Measurements from ENCODE around the gene RGS6.

RGS6 gene

DNA sequence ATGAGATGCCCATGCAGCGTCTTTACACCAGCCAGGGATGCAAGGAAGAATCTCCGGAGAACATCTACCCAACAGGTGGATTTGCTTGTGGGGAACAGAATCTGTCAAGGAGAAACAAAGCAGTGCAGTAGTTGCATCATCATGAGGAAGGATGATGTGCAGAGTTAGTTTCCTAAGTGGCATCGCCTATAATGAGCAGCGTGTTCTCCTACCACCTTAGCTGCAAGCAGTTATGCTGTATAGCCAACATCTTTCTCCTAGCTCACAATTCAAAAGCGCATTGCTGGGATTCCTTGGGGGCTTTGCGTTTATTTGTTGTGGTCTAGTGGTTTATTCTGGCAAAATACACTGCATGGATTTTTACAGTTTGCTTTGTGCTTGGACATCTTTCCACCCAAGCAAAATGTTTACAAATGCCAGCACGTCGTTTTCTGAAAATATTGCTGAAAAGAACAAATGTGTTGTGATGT lies 233.0 kb downstream of the RGS6 start:
- no peak for DNase-seq

DNA sequence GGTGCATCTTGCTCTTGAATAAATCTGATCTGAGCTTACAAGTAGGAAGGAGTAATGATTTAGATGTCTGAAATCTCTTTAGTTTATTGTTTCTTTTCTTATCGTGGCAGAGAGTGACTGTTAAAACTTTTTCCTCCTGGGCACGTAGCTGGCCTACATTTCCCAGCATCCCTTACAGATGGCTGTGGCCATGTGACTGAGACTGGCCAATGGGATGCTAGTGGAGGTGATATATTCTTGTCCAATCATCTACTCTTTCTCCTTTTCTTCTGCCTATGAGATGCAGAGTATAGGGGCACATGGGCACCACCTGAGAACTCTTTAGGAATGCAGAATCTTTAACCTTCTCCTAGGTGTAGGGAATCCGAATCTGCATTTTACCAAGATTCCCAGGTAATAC lies 237.3 kb downstream of the RGS6 start:
- no peak for DNase-seq

DNA sequence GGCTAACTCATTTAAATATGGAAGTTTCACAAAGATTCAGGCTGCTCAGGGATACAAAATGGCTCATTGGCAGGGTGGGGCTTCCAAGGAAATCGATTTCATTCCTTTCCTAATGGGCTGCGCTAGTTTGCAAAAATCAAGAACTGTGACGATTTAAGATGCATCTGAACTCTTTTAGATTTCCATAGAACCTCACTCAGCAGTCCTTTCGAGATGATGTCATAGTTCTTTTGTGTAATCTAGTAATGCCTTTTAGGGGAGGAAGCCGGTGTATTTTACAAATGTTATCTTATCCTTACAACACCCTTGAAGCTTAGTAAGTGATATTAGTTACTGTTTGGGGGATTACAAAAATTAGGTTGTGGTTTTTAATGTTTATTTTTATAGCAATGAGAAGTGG lies 239.8 kb downstream of the RGS6 start:
- no peak for DNase-seq

DNA sequence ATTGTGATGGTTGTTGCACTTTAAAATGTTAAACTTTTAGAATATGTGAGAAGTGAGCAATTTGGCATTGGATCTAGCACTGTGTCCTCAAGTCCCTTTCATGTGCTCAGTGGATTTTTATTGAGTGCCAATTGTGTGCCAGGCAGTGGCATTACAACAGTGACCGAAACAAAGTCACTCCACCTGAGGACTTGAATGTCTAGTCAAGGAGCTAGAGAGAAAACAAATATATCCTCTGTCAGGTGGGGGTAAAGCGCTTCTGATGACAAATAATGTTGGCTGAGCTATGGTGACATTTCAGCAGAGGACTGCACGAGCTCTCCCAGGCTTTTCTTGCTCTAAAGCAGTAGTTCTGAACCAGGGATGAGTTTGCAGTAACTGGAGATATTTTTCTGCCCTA lies 240.4 kb downstream of the RGS6 start:
- DNase-seq = no peak

DNA sequence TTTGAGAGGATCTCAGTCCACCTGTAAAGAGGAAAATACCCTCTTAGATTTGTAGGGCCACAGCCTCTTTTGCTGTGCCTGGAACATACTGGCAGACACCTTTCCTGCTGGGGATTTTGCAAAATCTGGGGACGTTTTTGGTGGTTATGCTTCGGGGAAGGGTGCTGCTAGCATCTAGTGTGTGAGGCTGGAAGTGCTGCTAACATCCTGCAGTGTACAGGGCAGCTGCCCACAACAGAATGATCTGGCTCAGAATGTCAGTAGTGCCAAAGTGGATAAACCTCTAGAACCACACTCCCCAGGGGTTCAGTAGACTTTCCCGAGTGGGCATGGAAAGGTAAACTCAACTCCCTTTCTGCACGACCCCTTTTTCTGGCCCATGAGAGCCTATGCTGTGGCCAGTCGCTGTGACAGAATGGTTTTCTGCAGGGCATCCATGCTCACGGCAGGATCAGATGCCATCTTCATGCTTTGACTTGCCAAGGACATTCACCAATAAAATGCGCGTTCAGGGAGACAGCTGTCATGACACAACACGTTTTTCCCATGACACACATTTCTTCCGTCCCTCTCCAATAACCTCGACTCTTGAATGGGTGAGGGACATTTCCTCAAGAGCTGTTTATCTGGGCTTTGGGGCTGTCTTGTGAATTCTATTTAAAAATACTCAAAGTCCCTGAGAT lies 240.9 kb downstream of the RGS6 start:
- DNase-seq = no peak

DNA sequence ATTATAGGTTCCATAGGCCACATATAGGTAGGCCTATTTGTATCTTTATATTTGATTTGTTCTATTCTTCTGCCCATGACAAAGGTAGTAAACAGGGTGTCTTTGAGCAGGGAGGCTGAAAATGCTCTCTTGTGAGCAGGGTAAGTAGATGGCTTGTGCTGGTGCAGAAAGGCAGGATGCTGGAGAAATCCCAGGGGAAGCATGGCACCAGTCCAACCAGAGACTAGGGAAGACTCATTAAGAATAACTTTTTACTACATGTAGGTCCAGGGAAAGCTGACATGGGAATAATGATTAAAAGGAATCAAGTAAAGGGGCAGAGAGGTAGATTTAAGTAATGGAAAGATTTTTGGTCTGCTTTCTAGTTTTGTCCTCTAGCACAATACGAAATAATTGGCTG lies 245.0 kb downstream of the RGS6 start:
- no peak for DNase-seq

DNA sequence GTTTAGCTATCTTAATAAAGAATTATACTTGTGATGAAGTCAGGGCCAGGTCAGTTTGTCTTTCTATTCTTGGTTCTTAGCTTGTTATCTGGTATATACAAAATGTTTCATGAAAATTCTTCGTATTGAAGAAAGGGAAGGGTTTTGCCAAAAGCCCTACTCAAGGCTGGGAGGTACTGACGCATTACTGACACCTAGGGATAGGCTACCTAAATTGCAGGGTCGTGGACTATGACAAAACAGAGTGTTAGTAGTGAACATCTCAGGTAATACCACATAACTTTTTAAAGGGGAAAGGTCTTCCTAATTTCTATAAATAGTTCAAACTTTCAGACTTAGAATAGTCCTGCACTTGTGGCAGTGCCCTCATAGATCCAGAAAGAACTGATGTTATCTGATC lies 246.3 kb downstream of the RGS6 start:
- DNase-seq = no peak

DNA sequence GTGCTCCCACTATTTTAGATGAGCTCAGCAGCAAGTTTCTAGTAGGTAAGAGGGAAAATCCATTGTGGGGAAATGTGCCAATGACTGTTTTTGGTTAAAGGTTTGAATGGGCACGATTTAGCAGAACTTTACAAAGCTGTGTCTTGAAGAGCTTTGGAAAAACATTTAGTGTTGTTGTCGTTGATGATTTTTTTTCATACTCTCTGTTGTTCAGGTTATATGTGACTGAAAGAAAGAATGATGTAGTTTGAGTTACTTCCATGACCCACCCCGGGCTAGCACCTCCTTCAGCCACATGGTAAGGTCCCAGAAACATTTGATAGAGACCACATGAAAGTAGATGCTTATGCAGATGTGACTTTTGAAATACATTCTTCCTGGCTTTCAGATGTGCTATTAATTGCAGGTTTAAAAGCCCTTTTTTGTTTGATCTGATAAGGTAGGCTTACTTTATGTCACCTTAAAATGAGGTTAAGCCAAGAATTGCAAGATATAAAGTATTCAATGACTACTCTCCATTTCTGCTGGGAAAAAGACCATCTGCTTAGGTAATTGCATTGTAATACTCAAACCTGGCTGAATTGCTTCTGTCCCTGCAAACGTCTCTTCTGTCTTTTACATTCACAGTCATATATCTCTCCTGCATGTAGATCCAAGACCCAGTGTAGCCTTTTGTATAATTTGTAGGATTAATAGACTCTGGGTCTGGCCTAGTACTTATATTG lies 250.6 kb downstream of the RGS6 start:
- DNase-seq = no peak

DNA sequence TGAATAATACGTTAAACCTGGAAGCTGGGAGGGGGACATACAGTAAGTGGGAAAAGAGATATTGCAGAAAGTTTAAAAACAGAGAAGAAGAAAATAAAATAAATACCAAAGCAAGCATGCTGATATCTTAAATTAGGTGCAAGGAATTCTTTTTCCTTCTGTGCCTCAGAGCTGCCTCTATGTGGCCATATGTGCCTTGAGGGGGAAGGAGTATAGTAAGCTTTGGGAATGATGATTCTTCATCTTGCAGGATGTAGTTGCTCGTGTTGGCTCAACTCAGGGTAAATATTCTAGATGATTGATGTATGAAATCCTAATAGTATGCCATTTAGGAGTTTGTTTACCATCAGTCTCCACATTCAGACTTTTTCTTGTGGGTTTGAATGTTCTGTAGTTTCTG lies 251.4 kb downstream of the RGS6 start:
- no peak for DNase-seq

DNA sequence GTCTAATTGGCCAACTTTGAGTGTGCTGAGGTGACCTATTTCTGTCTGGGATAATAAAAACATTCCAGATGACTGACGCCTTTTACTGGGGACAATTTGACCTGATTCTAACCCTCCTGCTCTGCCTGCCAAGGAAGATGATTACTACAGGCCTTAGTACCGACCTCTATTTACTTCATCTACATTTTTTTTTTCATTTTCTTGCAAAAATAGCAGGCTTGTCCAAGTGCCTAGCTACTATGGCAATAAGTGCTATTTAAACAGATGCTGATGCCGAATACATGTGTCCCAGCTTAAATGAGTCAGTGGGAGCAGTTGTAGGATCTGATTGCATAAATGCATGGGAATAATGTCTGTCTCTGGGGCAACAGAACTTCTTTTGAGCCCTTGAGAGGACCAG lies 254.3 kb downstream of the RGS6 start:
- no peak for DNase-seq

DNA sequence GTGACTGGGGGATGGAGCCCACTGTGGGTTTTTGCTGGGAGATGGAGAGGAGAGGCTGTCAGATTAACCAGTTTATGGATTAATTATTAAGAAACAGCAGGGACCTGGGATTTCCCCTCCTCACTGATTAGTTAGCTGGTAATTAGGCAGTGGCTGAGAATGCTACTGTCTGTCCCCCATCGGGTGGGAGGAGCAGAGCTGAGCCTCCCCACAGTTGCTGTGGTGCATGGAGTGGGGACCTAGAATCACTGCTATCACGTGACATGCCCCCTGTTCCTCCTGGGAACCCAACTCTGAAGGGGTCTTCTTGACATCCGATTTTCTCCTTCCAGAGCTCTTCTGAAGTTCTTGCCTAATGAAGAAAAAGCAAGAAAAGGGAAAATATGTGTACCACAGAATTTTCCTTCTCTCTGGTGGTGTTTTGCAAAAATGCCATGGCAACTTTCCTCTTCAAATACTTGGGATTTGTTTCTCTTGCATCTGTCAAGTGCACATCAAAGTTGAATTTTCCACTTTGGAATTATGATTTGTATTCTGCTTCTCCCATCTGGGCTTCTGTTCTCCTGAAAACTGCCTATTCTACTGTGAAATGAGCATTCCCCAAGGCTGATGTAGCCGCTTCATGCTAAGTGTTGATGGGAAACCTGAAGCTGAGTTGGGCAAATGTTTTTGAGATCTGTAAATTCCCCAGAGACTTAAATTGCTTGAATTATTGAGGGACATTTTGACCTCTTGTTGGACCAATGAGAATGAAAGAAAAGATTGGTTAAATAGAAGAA lies 264.2 kb downstream of the RGS6 start:
- DNase-seq = no peak

DNA sequence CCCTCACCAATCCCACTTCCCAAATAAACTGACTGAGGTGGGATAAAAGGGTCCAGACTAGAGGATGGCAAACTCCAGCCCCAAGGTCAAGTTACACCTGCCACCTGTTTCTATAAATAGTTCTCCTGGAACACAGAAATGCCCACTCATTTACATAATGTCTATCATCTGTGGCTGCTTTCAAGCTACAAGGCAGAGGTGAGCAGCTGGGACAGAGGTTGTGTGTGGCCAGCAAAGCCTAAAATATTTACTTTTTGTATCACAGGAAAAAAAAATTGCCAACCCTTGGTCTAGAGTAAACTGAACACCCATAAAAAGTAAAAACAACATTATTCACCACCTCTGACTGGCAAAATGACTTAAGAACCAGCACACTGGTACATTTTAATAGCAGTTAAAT lies 269.4 kb downstream of the RGS6 start:
- DNase-seq = no peak

DNA sequence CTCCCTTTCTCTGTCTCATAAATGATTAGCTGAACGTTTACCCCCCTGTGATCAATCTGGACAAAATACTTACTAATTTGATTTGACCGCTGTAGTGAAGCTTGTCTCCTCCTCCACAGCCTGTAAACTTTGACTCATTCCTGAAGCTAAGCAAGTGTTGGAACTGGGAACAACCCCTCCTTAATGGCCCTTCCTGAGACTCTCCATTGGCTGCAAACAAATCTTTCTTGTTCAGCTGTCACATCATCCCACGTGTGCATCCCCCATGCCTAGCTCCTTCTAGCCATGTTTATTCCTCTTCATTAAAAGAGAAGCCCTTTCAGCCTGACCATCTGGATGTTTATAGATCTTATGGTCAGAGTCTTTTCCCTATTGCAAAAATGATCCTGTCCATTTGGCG lies 281.2 kb downstream of the RGS6 start:
- DNase-seq = no peak

DNA sequence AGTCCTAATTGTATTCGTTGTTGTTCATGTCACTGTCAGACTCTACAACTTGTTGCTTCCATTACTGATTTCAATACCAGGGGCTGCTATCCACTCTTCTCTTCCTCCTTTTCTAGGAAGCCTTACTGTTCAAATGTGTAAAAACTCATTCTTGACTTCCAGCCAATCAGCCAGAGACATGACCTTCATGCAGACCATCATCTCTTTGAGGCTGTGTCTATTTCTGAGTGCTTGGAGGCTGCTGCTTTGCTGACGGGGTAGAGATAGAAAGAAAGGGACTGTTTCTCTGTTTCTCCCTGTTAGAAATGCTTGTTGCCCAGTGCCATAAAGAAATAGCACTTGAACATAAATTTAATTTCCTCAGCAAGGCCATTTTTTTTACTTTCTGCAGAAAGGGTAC lies 282.9 kb downstream of the RGS6 start:
- DNase-seq = no peak

DNA sequence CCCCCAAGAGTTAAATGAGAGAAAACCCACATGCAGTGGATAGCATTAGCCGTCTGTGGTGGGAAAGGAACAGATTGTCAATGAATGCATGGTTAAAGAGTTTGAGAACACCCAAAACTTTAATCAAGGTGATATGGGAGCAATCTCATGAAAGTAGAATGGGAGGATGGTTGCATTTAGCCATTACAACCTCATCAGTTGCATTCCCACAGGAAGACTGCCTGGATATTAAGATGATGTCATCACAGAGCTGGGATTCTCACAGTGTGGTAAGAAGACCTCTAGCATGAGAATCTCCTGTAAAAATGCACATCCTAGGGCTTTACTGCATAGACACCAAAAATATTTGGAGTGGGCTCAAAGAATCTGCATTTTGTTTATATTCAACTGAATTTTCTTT lies 284.9 kb downstream of the RGS6 start:
- DNase-seq = no peak

DNA sequence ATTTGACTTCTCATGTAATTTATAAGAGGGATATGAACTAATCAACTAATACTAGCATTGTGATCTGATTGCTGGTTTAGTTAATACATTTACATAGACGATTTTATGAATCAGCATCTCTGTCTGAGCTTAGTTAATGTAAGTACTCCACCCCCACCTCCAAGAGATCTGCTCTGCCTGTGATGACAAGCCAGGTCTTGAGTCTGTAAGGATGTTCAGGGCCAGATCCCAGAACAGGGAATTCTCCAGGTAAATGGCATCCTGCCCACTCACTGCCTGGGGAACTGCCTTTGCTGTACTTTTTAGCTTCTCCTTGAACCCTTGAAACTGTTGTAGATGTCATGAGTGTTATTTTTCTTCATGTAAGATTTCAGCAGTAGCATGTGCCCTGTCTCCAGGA lies 289.8 kb downstream of the RGS6 start:
- no peak for DNase-seq

DNA sequence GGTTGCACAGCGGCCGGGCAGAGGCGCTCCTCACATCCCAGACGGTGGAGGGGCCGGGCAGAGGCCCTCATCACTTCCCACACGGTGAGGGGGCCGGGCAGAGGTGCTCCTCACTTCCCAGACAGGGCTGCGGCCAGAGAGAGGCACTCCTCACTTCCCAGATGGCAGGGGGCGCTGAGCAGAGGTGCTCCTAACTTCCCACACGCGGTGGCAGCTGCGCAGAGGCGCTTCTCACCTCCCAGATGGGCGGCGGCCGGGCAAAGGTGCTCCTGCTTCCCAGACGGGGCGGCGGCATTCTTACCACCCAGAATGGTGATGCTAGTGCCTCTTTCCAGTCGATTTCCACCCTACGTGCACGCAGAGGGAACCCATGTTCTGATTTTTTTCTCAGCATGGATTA lies 304.4 kb downstream of the RGS6 start:
- no peak for DNase-seq

DNA sequence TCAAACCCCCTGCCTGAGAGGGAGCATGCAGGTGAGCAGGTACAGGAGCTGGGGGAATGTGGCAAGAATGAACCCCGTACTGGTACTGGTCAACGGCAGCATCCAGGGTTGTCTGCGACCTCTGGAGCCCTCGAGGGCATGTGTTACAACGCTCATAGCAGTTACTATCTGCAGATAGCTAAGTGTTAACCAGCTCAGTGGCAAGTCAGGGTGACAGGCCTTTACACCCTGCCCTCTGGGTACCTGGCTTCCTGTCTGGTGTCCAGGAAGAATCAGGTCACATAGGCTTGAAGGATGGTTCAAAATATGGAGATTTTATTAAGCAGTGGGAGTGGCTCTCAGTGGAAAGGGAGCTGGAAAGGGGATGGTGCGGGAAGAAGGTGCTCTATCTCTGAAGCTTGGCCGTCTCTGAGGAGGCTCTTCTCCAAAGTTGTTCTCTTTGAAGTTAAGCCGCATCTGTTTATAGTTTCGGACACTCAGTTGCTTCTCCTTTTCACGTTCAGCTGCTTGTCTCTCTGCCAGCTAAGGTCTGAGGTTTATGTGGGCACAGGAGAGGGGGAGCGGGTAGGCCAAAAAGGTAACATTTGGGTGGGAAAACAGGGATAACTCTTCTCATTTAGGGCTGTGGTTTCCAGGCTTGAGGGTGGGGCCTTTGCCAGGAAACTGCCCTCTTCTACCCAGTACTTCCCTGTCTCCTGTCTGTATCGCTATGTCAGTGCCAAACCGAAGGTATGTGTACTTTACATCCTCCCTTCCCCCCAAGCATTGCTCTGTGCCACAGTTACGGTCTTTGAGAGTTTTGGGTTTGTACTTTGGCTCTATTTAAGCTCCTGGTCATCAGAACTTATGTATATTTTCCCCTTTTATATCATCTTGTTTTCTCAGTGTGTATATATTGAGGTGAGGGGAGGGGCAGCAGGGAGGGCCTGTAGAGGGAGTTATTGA lies 305.8 kb downstream of the RGS6 start:
- DNase-seq = no peak

DNA sequence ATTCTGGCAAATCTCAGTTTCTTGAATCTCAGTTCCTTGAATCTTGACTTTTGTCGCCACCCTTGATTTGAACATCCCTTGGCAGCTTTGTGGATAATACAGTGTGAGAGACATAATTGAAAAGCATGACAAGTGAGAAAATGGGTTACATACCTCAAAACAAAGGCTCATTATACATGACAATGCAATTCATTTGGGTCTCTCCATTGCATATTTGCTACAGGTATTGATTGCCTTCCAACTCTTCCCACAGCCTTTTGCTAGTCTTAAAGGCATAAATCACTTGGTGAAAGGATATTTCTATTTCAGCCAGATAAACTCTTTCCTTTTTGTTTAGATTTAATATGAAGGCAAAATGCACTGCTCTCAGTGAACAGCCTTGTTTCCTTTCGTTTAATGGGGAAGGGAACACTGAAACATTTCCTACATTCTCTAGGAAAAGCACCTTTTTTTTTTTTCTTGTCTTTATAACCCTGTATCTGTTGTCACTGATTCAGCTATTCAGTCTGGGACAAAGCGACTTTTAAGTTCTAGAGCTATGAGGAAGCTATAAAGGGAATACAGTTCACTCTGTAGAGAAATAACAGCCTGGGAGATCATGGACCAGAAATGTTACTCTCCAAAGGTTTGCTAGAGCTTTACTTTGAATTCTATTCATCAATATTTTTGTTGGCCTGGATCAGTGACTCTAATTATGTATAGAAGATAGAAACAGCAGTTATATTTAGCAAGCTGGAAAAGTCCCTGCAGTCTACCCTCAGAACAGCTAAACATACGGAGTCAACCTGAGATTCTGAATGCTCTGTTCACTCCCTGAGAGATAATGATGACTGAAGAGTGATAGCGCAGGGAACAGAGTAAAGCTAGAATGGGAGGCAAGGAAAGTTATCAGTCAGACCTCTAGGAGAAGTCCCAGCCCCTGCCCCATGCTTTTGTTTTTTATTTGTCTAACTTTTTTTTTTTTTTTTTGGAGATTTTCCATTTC lies 311.4 kb downstream of the RGS6 start:
- no peak for DNase-seq

DNA sequence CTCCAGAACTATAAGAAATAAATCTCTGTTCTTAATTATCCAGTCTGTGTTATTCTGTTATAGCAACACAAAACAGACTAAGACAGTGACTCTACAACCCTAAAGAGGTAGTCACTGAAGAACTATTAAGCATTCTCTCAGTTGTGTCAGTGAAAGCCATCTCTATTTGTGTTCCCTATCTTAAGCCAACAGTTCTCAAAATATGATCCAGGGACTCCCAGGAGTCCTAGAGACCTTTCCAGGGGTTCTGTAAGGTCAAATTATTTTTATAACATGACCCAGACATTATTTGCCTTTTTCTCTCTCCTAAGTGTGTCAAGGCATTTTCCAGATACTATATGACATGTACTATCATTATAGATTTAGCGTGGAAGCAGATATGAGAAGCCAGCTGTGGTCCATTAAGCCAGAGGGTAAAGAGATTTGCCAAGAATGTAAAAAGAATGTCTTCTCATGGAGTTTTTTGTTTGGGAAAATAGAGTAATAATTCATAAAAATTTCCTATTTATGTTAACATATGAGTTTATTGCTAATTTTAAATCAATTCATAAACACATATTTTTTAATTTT lies 315.8 kb downstream of the RGS6 start:
- no peak for DNase-seq

DNA sequence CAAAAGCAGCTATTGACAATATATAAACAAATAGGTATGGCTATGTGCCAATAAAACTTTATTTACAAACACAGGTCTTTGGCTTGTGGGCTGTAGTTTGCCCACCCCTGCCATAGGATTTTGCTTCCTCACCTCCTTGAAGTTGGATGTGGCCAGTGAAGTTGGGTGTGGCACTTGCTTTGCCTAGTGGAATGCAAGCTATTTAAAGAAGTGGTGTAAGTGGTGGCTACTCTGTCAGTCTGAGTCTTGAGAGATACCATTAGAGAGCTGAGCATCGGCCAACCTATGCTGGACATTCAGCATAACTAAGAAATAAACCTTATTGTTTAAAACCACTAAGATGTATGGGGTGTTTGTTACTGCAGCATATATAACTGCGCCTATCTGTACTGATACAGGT lies 321.3 kb downstream of the RGS6 start:
- DNase-seq = no peak
